ENCODE results near the gene LACTB.
A peak's percentile ranks its signal among the peaks of the same experiment; 100 is the strongest.
"Not testable (repeated sequence)": the region's sequence is repeated elsewhere in the genome, so short reads cannot be mapped to it uniquely, and the experiment has no call there.

LACTB gene

DNA sequence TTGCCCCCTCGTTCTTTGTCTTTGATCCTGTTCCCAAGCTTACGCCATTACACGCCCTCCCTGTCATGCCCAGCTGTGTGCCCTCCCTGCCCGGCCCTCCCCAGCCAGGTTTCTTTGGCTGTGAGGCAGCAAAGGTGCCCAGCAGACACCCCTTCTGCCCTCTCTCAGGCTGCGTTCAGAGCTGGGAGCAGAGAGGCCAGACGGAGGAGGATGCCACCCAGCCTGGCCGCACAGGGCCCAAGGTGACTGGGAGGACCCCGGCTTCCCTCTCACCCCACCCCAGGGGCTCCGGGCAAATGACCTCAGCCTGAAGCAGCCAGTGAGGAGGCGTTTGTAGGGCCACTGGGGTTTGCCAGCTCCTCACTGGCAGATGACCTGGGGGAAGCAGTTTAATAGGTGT is 30.8 kb upstream of the LACTB start:
- DNase-seq = no peak

DNA sequence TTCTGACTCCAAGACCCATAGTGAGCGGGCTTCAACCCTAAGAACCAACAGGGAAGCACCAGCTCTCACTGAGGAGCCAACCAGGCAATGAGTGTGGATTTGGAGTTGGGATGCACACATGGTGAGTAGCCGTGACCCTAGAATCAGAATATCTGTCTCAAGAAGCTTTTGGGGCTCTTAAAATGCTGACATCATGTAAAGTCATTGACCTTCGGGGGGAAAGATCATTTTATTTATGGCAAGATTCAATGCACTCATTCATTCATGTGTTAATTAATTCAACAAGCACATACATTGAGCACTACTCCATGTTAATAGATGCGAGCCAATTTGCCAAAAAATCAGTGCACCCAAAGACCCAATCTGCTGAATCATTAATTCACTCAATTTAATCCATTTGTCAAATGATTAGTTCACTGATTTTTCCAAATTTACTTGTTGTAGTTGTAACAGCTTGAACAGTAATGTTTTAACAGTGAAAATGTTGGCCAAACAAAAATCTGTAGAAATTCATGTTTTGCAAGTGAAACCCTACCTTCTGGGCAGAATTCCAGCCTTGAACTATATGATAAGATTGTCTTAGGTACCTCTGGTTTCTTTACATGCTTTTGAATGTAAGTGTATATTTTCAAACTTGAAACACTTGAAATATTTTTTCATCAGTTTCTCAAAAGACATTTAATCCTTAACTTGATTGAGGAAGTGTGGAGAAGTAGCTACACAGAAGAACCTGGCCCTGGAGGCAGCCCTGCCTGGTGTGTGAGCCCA is 29.8 kb upstream of the LACTB start:
- DNase-seq = no peak

- peak; percentile 60 to 68 for DNase-seq
These were observed 28.0 kb upstream of the LACTB start for GRCh38 chr15:63093486-63094205.

DNA sequence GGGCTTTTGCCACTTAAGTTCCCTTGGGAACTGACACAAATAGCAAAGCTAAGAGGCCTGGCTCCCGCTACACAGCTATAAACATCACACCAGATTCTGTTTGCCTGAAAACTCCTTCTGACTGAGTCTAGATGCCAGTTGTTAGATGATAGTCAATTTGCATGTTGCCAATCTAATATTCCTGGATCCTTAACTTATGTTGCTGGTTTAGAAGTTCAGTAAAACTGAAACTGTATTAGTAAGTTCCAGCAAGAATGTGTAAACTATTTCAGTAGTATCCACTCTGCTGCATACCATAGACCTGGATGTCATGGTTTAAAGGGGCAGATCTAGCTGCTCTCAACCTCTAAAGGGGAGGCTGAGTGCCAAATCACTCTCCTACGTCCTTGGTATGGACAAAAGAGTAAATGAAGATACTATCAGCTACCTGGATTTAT is 27.1 kb upstream of the LACTB start:
- DNase-seq = peak; percentile 1 to 17

GRCh38 chr15:63096178-63096577 is 25.5 kb upstream of the LACTB start:
- DNase-seq = no peak

DNA sequence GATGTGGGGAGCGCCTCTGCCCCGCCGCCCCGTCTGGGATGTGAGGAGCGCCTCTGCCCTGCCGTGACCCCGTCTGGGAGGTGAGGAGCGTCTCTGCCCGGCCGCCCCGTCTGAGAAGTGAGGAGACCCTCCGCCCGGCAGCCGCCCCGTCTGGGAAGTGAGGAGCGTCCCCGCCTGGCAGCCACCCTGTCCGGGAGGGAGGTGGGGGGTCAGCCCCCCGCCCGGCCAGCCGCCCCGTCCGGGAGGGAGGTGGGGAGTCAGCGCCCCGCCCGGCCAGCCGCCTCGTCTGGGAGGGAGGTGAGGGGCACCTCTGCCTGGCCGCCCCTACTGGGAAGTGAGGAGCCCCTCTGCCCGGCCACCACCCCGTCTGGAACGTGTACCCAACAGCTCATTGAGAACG is 22.8 kb upstream of the LACTB start:
- not testable (repeated sequence) for DNase-seq

GRCh38 chr15:63099581-63099980 is 22.1 kb upstream of the LACTB start:
- DNase-seq = not testable (repeated sequence)

- no peak for DNase-seq
These were observed 18.2 kb upstream of the LACTB start for GRCh38 chr15:63103416-63103815.

GRCh38 chr15:63104727-63105126 is 16.9 kb upstream of the LACTB start:
- no peak for DNase-seq

GRCh38 chr15:63105354-63105753 is 16.3 kb upstream of the LACTB start:
- DNase-seq = not testable (repeated sequence)

DNA sequence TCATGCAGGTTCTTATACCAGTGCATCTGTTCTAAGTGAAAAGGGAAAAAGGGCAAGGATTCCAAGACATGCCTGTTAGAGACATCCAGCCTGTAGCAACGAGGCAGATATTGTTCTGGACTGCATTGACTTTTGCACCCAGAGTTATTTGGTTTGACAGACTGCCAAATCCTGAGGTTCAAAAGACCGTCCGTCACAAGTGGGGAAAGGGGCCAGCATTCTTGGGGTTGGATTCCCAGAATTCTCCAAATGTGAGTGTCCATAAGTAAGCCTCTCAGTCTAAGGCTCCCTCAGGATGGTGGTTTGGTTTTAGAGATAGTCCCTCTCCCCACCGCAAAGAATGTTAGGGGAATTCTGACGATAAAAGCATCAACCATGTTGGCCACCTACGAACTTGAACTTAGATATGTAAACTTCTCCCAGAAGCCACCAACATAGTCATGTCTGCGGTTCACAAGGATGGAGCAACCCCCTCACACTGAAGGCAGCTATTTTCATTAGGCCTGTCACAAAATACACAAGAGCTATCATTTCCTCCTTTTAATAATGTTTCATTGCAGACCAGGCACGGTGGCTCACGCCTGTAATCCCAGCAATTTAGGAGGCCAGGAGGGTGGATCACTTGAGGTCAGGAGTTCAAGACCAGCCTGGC is 13.6 kb upstream of the LACTB start:
- no peak for DNase-seq

DNA sequence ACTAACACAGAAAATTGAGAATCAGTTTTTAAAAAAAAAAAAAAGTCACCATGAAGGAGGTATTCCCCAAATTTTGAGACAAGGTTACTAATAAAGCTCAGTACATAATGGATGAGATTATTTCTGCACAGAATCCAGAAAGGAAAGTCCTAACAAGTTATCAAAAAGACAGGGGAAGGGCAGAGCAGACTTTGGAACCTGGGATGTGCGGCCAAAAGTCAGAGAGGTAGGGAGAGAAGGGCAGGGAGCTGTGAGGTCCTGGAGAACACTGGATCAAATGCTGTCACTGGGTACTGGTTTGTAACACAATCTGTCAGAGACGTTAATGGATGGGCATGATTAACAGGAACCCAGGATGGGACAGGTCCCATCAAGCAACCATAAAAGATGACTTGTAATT is 12.2 kb upstream of the LACTB start:
- DNase-seq = no peak

GRCh38 chr15:63109920-63110319 is 11.7 kb upstream of the LACTB start:
- no peak for DNase-seq

GRCh38 chr15:63110428-63111026 is 11.1 kb upstream of the LACTB start:
- no peak for DNase-seq

DNA sequence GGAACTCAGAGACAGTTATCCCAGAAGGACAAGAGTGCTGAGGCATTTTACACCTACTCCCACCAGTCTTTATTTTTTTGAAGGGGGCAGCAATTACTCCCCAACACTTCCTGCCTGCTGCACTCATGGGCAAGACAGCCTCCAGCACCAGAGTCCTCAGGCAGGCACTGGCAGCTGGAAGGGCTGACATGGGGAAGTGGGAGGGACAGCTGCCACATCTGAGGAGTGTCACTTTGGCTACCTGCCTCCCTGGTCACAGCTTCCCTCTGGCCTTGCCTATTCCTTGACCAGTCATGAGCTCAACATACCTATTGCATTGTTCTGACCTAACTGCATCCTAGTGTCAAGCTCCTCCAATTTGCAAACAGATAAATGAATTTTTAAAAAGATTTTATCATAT is 10.2 kb upstream of the LACTB start:
- DNase-seq = peak in 1 of 2 experiments; percentile 3

DNA sequence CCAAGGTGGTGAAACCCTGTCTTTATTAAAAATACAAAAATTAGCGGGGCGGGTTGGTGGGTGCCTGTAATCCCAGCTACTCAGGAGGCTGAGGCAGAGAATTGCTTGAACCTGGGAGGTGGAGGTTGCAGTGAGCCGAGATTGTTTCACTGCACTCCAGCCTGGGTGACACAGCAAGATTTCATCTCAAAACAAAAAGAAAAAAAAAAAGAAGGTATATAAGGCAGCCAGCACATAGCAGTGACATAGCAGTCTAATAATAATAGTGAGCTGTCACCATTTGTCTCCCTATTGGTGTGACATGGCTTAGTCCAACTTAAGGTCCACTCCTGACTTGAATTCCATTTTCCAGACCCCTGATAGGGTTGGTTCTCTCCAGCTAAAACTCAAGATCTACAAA is 8.8 kb upstream of the LACTB start:
- no peak for DNase-seq

DNA sequence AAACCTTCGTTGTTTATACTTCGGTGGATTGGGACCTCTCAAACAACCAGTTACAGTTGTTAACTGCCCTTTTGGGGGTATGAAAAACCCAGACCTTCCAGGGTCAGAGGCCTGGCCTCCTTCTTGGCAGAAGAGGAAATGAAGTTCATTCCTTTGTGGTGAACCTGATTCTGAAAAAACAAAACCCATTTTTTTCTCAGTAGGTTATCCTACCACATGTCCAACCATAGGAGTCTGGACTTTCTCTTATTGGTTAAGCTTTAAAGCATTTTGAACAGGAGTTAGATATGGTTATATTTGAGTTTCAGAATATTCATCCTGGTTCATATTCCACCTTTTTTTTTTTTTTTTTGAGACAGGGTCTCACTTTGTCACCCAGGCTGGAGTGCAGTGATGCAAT is 7.2 kb upstream of the LACTB start:
- no peak for DNase-seq

DNA sequence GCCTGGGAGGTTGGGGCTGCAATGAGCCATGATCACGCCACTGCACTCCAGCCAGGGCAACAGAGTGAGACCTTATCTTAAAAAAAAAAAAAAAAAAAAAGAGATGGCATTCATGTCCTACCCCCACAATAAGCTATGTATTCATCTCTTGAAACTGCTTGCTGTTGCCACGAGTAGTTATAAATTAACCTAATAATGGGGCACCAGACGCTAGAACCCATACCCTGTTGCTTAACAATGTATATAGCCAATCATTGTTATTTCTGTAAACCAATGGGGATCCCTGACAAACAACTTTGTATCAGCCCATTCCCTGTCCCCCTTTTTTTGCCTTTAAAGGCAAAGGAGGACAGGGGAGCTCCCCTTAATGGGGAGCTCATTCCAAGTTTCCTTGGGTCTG is 2.8 kb upstream of the LACTB start:
- DNase-seq = no peak

DNA sequence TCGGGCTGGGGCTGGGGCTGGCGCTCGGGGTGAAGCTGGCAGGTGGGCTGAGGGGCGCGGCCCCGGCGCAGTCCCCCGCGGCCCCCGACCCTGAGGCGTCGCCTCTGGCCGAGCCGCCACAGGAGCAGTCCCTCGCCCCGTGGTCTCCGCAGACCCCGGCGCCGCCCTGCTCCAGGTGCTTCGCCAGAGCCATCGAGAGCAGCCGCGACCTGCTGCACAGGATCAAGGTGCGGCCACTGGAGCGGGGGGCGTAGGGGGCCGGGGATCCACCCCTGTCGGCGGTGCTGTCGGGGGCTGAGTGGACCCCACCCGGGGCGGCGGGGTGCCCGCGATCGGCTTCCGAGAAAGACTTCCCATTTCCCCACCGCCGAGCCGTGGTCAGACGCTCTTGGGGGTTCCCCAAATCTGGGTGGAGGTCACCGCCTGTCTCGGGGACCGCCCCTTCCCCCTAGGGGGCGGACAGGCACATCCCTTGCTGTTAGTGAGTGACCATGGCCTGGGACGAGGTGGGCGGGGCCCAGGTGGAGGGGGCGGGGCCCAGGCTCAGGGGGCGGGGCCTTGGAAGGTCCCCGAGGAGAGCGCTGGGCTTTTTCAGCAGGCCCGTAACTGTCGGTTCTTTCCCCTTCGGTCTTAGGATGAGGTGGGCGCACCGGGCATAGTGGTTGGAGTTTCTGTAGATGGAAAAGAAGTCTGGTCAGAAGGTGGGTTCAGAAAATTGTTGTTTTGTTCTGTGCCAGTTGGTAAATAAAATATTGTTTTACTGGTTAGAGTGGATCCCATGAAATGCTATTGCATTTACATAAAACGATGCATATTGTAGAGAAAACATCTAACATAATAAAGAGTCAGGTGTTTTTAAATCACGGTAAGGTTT is 578 bp downstream of the LACTB start:
- peak; percentile 47 to 57 for DNase-seq

DNA sequence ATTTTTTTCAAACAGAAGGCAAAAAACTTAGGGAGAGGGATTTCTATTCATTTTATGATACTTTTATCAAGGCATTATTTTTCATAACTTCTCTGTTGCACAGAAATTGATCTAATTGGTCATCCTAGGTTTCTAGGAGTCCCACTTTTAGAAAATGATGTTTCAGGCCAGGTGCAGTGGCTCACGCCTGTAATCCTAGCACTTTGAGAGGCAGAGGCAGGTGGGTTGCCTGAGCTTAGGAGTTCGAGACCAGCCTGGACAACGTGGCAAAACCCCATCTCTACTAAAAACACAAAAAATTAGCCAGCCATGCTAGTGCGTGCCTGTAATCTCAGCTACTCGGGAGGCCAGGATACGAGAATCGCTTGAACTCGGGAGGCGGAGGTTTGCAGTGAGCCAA is 2.8 kb downstream of the LACTB start:
- no peak for DNase-seq

- DNase-seq = no peak
These were observed 5.1 kb downstream of the LACTB start for GRCh38 chr15:63126726-63127125.

DNA sequence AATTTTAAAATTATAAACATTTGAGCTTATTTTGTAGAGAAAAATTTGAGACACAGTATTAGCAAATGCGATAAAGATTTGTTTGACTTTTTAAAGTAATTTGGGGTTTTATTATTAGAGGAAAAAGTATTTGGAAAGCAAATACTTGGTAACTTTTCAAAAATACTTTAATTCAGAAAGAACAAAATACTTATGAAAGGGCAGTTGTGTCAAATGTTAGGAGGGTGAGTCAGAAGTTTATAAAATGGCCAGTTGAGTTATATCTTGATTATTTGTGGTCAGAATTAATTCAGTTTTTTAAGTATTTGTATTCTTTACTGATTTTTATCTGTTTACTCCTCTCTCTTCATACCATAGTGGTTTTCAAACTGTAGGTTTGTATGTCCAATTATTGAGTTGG is 12.1 kb downstream of the LACTB start:
- no peak for DNase-seq
